Spleen (tissue), 7 donors: ENCODE results near the gene GRIN1.

Experiments
- POLR2A ChIP-seq, 3 donors: fragments of 450-650 bp; IDR thresholded peaks; one replicate each; pipeline ENCODE4 v1.5.1; 2017; ENCODE audit warnings: antibody characterized with exemption in 3 of 3, mild to moderate bottlenecking in 1 of 3
- POLR2AphosphoS5 ChIP-seq, 3 donors: sonication (generic); formaldehyde crosslinking; IDR thresholded peaks; one replicate each; pipeline ENCODE4 v1.5.1; 2017; ENCODE audit warnings: antibody characterized with exemption in 3 of 3
- TF ChIP-seq, protein P1 (sequence below), 11 experiments: fragments of 200-600 bp in 7 of 11; fragments of 450-650 bp in 4 of 11; sonication (generic) in 4 of 11; IDR thresholded peaks in 8 of 11; conservative IDR thresholded peaks in 3 of 11; 1 replicate in 7 of 11; 2 replicates in 4 of 11; pipeline versions ENCODE4 v1.4.0 to v1.8.0; 2016 to 2021; ENCODE audit warnings: antibody characterized with exemption in 11 of 11, inconsistent platforms in 4 of 11, mild to moderate bottlenecking in 1 of 11
- donor health status: DM: no; HTN: no; CAD: no; lungs with moderate emphysema.
- donor health status: DM: no; HTN: no; CAD: no.
- donor health status: DM: no; HTN: no; CAD: no.

DNA sequence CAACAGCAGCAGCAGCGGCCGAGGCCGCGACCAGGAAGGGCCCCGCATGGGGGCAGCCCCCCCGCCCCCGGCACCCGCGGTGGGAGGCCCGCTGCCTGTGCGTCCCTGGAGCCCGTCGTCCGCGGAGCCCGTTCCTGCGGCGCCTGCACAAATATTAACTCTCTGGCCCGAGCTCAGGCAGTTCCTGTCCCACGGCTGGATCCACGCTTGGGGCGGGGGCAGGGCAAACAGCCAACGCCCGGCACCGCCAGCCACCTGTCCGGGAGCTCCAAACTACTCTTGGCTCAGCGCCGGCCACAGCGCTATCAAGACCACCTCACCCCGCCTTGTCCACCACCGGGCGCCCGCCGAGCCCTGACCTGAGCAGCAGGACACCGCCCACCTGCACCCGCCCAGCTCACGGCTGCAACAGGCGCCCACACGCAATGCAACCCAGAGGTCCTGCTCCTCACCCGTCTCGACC, 31.0 kb downstream of the GRIN1 start, which contains the start of gene LRRC26:
- TF ChIP-seq, protein P1, sequence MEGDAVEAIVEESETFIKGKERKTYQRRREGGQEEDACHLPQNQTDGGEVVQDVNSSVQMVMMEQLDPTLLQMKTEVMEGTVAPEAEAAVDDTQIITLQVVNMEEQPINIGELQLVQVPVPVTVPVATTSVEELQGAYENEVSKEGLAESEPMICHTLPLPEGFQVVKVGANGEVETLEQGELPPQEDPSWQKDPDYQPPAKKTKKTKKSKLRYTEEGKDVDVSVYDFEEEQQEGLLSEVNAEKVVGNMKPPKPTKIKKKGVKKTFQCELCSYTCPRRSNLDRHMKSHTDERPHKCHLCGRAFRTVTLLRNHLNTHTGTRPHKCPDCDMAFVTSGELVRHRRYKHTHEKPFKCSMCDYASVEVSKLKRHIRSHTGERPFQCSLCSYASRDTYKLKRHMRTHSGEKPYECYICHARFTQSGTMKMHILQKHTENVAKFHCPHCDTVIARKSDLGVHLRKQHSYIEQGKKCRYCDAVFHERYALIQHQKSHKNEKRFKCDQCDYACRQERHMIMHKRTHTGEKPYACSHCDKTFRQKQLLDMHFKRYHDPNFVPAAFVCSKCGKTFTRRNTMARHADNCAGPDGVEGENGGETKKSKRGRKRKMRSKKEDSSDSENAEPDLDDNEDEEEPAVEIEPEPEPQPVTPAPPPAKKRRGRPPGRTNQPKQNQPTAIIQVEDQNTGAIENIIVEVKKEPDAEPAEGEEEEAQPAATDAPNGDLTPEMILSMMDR (IDR thresholded peaks at IDR 0.05 in 8 of 11, conservative IDR thresholded peaks at IDR 0.05 in 3 of 11) = no peak
- no peak for TF ChIP-seq POLR2A (IDR thresholded peaks at IDR 0.05)
- TF ChIP-seq POLR2AphosphoS5 (IDR thresholded peaks at IDR 0.05) = no peak
